Endothelial cell of umbilical vein (primary cell): ENCODE data around the gene HK1.

Experiments used
- CTCF ChIP-seq, 2 donors: IDR thresholded peaks; 1 replicate in 1 of 2; 2 replicates in 1 of 2; pipeline ENCODE4 v1.5.1; 2011; ENCODE audit warnings: low read length in 2 of 2, mild to moderate bottlenecking in 2 of 2, moderate library complexity in 2 of 2, control low read depth in 1 of 2, inconsistent platforms in 1 of 2, low read depth in 1 of 2; ENCODE audit not compliant: insufficient read depth in 1 of 2; ENCODE audit errors: extremely low read depth in 1 of 2
- EZH2 ChIP-seq: IDR thresholded peaks from 2 replicates; pipeline ENCODE4 v1.6.1; 2012; ENCODE audit warnings: borderline replicate concordance, low read depth, mild to moderate bottlenecking, moderate library complexity, low read length, inconsistent platforms; ENCODE audit not compliant: severe bottlenecking
- FOS ChIP-seq: IDR thresholded peaks from 2 replicates; pipeline ENCODE4 v1.6.1; 2011; ENCODE audit warnings: mild to moderate bottlenecking, low read length, moderate library complexity, borderline replicate concordance; ENCODE audit not compliant: insufficient read depth
- GATA2 ChIP-seq: IDR thresholded peaks from 2 replicates; pipeline ENCODE4 v1.7.0; 2011; ENCODE audit warnings: low read depth, mild to moderate bottlenecking, moderate library complexity, mixed read lengths, low read length; ENCODE audit not compliant: insufficient read length, insufficient read depth
- POLR2A ChIP-seq: IDR thresholded peaks from 2 replicates; pipeline ENCODE4 v1.6.1; 2012; ENCODE audit warnings: low read depth, mild to moderate bottlenecking, control low read depth, low read length
- POLR2AphosphoS5 ChIP-seq: IDR thresholded peaks from 2 replicates; pipeline ENCODE4 v1.6.1; 2012; ENCODE audit warnings: low read depth, mild to moderate bottlenecking, control low read depth, low read length, moderate library complexity; ENCODE audit not compliant: insufficient read depth
- TF ChIP-seq, protein P1 (sequence below): IDR thresholded peaks from 2 replicates; pipeline ENCODE4 v1.6.1; 2011; ENCODE audit not compliant: insufficient read depth, insufficient read length

- TF ChIP-seq CTCF (IDR thresholded peaks at IDR 0.05; ENCODE audit: extremely low read depth in 1 of 2, insufficient read depth in 1 of 2, low read depth in 1 of 2, low read length in 2 of 2) (no peak), POLR2A (no peak), POLR2AphosphoS5 (no peak), FOS (no peak), EZH2 (no peak), GATA2 (no peak)
- TF ChIP-seq, protein P1, sequence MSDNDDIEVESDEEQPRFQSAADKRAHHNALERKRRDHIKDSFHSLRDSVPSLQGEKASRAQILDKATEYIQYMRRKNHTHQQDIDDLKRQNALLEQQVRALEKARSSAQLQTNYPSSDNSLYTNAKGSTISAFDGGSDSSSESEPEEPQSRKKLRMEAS, result no peak
Observed at GRCh38 chr10:69340695-69341094, 62.4 kb downstream of the HK1 start.
